ENCODE data around the gene DPP4. TPM values are rescaled to one million over a fixed set of nuclear protein-coding genes. Genes with fewer than 3 reads are reported as not detected.
"Not testable (repeated sequence)": the region's sequence is repeated elsewhere in the genome, so short reads cannot be mapped to it uniquely, and the experiment has no call there.

DPP4 gene
- total RNA-seq, 1 donor from 2014 or later: 55.9 TPM

DNA sequence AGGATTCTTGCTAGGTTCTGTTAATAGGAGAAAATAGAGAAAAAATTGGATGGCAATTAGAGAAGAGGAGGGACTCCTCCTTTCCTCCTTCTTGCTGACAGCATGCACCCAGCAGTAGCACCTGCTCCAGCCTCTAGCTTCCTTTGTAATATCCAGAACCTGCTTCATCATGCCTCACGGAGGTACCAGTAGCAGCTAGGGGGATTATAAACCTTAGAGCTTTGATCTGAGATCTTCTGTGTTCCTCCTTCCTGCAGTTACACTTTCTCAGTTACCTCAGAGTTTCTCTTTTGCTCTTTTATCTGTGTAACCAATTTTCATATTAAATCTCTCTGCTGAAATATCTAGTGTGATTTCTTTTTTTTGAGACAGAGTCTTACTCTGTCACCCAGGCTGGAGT, 16.6 kb downstream of the DPP4 start:
- Mint-ChIP-seq H3K4me3 (no peak overlapping the region), H3K9me3 (peaks cover 9% of the 10 kb centered on the region), H3K27me3 (peaks cover 4% of the 10 kb centered on the region), H3K27ac (no peak overlapping the region), H3K4me1 (ENCODE audit: unreplicated experiment) (peaks cover 5% of the 10 kb centered on the region), H3K36me3 (no peaks in the 10 kb centered on the region)
- TF ChIP-seq, protein P1, sequence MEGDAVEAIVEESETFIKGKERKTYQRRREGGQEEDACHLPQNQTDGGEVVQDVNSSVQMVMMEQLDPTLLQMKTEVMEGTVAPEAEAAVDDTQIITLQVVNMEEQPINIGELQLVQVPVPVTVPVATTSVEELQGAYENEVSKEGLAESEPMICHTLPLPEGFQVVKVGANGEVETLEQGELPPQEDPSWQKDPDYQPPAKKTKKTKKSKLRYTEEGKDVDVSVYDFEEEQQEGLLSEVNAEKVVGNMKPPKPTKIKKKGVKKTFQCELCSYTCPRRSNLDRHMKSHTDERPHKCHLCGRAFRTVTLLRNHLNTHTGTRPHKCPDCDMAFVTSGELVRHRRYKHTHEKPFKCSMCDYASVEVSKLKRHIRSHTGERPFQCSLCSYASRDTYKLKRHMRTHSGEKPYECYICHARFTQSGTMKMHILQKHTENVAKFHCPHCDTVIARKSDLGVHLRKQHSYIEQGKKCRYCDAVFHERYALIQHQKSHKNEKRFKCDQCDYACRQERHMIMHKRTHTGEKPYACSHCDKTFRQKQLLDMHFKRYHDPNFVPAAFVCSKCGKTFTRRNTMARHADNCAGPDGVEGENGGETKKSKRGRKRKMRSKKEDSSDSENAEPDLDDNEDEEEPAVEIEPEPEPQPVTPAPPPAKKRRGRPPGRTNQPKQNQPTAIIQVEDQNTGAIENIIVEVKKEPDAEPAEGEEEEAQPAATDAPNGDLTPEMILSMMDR (conservative IDR thresholded peaks at IDR 0.05): no peak
- no peak for DNase-seq (ENCODE audit: extremely low spot score, unreplicated experiment)

DNA sequence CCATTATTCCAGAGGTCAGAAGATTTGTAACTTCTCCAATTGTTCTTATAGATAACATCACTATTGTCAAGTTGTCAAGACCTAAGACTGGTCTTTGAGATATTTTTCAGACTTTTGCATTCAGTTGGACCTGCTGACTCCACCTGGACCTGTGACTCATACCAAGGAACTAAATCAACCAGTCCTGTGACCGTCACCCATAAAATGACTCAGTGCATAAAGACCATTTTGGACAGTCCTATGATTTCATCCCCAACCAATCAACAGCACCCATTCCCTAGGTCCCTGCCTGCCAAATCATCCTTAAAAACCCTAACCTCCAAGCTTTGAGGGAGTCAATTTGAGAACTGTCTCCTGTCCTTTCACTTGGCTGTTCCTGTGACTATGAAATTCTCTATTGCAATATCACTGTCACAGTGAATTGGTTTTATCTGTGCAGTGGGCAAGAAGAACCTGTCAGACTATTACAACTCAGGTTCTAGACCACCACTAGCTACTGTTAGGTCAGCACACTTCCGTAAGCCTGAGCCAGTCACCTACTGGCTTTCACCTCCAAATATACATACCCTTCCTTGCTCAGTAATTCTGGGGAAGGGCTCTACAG, 17.1 kb downstream of the DPP4 start:
- peaks cover 4% of the 10 kb centered on the region for H3K27me3 Mint-ChIP-seq

DNA sequence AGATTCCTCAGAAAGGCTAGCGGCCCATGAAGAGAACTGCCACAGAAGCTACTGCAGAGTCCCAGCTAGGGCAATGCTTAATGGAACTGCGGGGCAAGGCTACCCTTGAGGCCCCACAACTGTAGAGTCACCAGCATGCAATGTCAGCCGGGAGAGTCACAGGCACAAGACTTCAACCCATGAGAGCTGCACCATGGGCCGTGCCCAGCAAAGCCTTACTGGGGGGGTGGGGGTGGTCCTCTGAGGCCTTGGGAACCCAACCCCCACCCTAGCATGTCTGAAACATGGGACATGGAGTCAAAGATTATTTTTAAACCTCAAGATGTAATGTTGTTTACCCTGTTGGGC, 20.2 kb downstream of the DPP4 start:
- Mint-ChIP-seq H3K4me1 (ENCODE audit: unreplicated experiment) (no peaks in the 10 kb centered on the region), H3K36me3 (no peaks in the 10 kb centered on the region), H3K4me3 (no peak overlapping the region), H3K27ac (no peak overlapping the region), H3K9me3 (peaks cover 9% of the 10 kb centered on the region), H3K27me3 (no peaks in the 10 kb centered on the region)
- TF ChIP-seq, protein P1 (conservative IDR thresholded peaks at IDR 0.05): no peak
- no peak for DNase-seq (ENCODE audit: extremely low spot score, unreplicated experiment)

More for the DNA sequence above, 17.1 kb downstream of the DPP4 start:
- no peak for DNase-seq (ENCODE audit: extremely low spot score, unreplicated experiment)
- no peak overlapping the region for H3K27ac Mint-ChIP-seq
- no peaks in the 10 kb centered on the region for H3K36me3 Mint-ChIP-seq
- H3K4me3 Mint-ChIP-seq: no peak overlapping the region
- H3K4me1 Mint-ChIP-seq (ENCODE audit: unreplicated experiment): peaks cover 5% of the 10 kb centered on the region
- TF ChIP-seq, protein P1 (conservative IDR thresholded peaks at IDR 0.05): no peak
- peaks cover 9% of the 10 kb centered on the region for H3K9me3 Mint-ChIP-seq

DNA sequence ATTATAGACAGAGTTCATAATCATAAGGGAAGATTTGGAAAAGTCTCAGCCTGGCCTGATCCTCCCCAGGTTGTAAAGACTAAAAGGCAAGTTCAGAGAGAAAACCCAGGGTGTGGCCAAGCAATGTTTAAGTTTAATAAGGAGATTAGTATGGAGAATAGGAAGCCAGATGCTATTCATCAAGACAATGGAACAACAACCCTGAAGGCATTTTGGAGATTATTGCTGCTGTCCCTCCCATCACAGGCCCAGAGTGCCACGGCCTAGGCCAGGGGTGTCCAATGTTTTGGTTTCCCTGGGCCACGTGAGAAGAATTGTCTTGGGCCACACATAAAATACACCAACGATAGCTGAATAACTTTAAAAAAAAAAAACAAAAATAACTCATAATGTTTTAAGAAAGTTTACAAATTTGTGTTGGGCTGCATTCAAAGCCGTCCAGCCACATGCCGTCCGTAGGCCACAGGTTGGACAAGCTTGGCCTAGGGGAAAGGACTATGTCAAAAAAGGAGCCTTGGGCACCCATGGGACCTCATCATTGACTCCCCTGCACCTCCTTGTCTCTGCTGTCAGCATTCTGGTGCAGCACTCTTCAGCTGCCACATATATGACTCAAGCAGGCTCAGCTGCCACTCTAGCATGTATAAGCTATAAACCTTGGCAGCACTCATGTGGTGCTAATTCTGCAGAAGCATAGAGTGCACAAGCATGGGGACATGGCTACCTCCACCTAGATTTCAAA, 20.8 kb downstream of the DPP4 start:
- DNase-seq (ENCODE audit: extremely low spot score, unreplicated experiment): no peak
- peaks cover 9% of the 10 kb centered on the region for H3K9me3 Mint-ChIP-seq
- H3K4me1 Mint-ChIP-seq (ENCODE audit: unreplicated experiment): no peaks in the 10 kb centered on the region
- H3K27ac Mint-ChIP-seq: no peak overlapping the region
- H3K4me3 Mint-ChIP-seq: no peak overlapping the region
- TF ChIP-seq, protein P1 (conservative IDR thresholded peaks at IDR 0.05): no peak
- no peaks in the 10 kb centered on the region for H3K27me3 Mint-ChIP-seq
- no peaks in the 10 kb centered on the region for H3K36me3 Mint-ChIP-seq

DNA sequence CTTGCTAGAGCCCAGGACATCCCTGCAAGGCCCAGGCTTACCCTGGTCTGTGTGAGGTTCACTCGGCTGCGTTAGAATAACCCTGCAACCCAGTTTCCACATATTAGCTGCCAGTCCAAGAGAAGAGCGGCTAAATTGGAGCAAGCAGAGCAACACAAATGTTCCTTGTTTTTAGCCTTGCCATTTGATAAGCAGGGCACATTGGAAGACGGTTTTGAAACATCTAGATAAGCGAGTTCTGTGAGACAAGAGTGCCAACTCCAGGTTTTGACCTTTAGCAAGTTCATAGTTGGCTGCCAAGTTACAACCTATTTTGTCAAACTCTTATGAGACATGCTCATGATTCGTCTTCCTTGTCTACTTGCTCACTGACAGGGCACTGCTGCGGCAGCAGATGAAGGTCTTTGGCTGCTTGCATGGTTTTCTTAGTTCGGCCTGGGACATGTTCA, 23.5 kb downstream of the DPP4 start:
- H3K9me3 Mint-ChIP-seq: no peaks in the 10 kb centered on the region
- DNase-seq (ENCODE audit: extremely low spot score, unreplicated experiment): no peak
- H3K27ac Mint-ChIP-seq: no peak overlapping the region
- H3K4me1 Mint-ChIP-seq (ENCODE audit: unreplicated experiment): no peaks in the 10 kb centered on the region
- TF ChIP-seq, protein P1 (conservative IDR thresholded peaks at IDR 0.05): no peak
- H3K36me3 Mint-ChIP-seq: no peaks in the 10 kb centered on the region
- H3K4me3 Mint-ChIP-seq: no peak overlapping the region
- H3K27me3 Mint-ChIP-seq: no peaks in the 10 kb centered on the region

DNA sequence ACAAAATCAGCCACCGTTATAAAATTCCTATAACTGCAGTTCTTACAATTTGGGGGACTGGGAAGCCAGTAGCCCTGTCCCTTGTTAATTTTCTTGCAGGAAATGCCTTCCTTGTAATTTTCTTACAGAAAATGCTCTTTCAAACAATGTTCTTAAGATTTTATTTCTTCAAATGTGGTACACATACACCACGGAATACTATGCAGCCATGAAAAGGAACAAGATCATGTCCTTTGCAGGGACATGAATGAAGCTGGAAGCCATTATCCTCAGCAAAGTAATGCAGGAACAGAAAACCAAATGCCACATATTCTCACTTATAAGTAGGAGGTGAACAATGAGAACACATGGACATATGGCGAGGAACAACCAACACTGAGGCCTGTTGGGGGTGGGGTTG, 24.9 kb downstream of the DPP4 start:
- not testable (repeated sequence) for DNase-seq (ENCODE audit: extremely low spot score, unreplicated experiment); H3K9me3 Mint-ChIP-seq; H3K27ac Mint-ChIP-seq; H3K4me1 Mint-ChIP-seq (ENCODE audit: unreplicated experiment); H3K36me3 Mint-ChIP-seq; H3K27me3 Mint-ChIP-seq; H3K4me3 Mint-ChIP-seq
